ENCODE data around the gene RAI1.

RAI1 gene

DNA sequence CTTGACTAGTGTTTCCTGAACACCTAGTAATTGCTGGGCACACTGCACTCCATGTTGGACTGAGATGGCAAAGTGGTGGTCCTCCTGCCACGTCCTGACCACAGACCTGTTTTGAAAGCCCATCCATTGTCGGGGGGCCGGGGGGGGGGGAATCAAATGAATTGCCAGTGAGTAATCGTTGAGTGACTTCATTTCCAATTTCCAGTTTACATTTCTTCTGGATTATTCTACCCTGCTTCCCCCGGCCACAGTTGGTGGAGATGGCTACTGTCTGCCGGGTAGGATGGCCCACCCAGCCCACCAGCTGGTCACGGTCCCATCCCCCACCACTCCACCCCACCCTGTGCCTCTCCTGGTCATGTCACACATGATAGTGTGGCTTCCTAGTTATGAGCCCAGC lies 18.2 kb downstream of the RAI1 start:
- TF ChIP-seq POLR2AphosphoS5 (IDR thresholded peaks at IDR 0.05; ENCODE audit: low read depth, low read length) (0 out of 2 replicates have a peak, but pooled peaks have one; percentile 28), TAF1 (IDR thresholded peaks at IDR 0.05; ENCODE audit: borderline replicate concordance, insufficient read depth, low read length) (no peak)

- TF ChIP-seq FOXP2 (optimal IDR thresholded peaks at IDR 0.05; ENCODE audit: borderline replicate concordance, extremely low read depth, extremely low read length, insufficient read depth) (no peak), POLR2AphosphoS5 (IDR thresholded peaks at IDR 0.05; ENCODE audit: low read depth, low read length) (no peak), SIN3A (IDR thresholded peaks at IDR 0.05; ENCODE audit: borderline replicate concordance, insufficient read depth, low read length) (no peak), TAF1 (IDR thresholded peaks at IDR 0.05; ENCODE audit: borderline replicate concordance, insufficient read depth, low read length) (no peak), REST (IDR thresholded peaks at IDR 0.05; ENCODE audit: insufficient read depth in 1 of 2, low read depth in 2 of 2, low read length in 2 of 2) (no peak)
Measured at GRCh38 chr17:17700251-17700969, 19.2 kb downstream of the RAI1 start.

DNA sequence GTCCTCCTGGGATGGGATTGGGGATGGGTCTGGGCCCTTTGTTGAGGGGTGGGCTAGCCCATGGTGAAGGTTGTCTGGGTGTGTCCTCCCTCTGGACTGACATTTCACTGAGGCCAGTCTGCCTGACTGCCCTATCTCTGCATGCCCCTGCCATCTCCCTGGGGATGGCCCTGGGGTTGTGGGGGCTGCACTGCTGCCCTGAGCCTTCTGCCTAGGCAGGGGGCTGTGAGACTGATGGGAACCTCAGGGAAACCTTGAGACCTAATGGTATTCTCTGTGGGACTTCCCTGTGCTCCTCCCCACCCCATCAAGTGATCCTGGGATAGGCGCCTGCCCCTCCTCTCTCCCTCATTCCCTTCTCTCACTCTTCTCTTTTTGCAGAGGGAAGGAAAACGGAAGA lies 19.9 kb downstream of the RAI1 start:
- no peak for TF ChIP-seq FOXP2 (optimal IDR thresholded peaks at IDR 0.05; ENCODE audit: borderline replicate concordance, extremely low read depth, extremely low read length, insufficient read depth)
- TF ChIP-seq POLR2AphosphoS5 (IDR thresholded peaks at IDR 0.05; ENCODE audit: low read depth, low read length) = no peak
- no peak for TF ChIP-seq TAF1 (IDR thresholded peaks at IDR 0.05; ENCODE audit: borderline replicate concordance, insufficient read depth, low read length)
- no peak for TF ChIP-seq REST (IDR thresholded peaks at IDR 0.05; ENCODE audit: insufficient read depth in 1 of 2, low read depth in 2 of 2, low read length in 2 of 2)

GRCh38 chr17:17701658-17702057 lies 20.4 kb downstream of the RAI1 start:
- TF ChIP-seq REST (IDR thresholded peaks at IDR 0.05; ENCODE audit: insufficient read depth in 1 of 2, low read depth in 2 of 2, low read length in 2 of 2) (no peak), TAF1 (IDR thresholded peaks at IDR 0.05; ENCODE audit: borderline replicate concordance, insufficient read depth, low read length) (no peak), SIN3A (IDR thresholded peaks at IDR 0.05; ENCODE audit: borderline replicate concordance, insufficient read depth, low read length) (no peak), FOXP2 (optimal IDR thresholded peaks at IDR 0.05; ENCODE audit: borderline replicate concordance, extremely low read depth, extremely low read length, insufficient read depth) (no peak), POLR2AphosphoS5 (IDR thresholded peaks at IDR 0.05; ENCODE audit: low read depth, low read length) (no peak)

DNA sequence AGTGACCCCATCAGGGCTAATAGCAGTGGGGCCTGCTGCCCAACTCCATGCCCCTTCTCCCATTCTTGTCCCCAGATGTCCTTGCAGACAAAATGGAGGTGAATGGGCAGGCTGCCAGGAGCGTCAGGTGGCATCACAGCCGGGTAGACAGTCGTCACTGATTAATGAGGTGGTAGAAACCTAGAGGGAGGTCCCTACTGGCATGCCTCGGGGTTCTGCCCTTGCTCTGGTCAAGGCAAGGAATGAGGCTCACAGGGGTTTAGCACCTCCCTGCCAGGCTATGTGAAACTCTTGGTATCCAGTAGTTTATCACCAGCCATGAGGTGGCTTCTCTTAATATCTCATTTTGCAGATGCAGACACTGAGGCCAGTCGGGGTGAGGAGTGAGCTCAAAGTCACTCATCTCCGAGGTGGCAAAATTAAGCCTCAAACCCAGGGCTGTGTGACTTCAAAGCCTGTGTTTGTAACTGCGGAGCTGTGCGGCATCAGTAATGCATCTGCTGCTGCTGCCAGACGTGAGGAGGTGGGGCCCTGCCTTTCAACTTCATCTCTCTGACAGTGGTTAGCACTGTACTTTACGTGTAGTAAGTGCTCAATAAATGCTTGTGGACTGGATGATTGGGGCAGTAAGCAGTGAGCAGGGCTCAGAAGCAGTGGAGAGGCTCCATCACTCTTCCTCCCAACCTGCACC lies 21.3 kb downstream of the RAI1 start:
- no peak for TF ChIP-seq TAF1 (IDR thresholded peaks at IDR 0.05; ENCODE audit: borderline replicate concordance, insufficient read depth, low read length)
- TF ChIP-seq SIN3A (IDR thresholded peaks at IDR 0.05; ENCODE audit: borderline replicate concordance, insufficient read depth, low read length) = no peak
- TF ChIP-seq FOXP2 (optimal IDR thresholded peaks at IDR 0.05; ENCODE audit: borderline replicate concordance, extremely low read depth, extremely low read length, insufficient read depth) = no peak
- TF ChIP-seq POLR2AphosphoS5 (IDR thresholded peaks at IDR 0.05; ENCODE audit: low read depth, low read length) = no peak
- TF ChIP-seq REST (IDR thresholded peaks at IDR 0.05; ENCODE audit: insufficient read depth in 1 of 2, low read depth in 2 of 2, low read length in 2 of 2) = no peak

All from PFSK-1 (cell line).